Measurements from ENCODE around the gene APOL4.

DNA sequence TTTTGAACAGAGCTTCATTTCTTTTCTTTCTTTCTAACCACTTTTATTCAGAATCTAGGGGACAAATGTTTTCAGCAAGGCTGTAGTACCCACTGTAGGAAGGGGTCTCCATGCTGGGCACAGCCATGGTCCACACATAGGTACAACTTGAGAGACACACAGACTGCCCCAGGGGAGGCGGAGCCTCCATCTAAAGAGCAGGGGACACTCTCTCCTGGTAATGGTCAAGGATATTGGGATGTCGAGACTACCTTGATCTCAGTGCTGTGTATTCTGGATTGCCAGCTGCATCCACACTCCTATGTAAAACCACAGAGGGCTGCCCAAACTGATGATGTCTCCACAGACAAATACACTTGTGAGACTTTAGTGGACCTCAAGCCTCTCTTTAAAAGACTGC, 38.1 kb downstream of the APOL4 start:
- TF ChIP-seq EZH2 (IDR thresholded peaks at IDR 0.05) (no peak), EZH2phosphoT487 (IDR thresholded peaks at IDR 0.05) (no peak)

Data from neural progenitor cell (in vitro differentiated cells).